Mucosa of stomach (tissue), 1 donor: ENCODE results near the gene SHD.
"Not testable (repeated sequence)": the region's sequence is repeated elsewhere in the genome, so short reads cannot be mapped to it uniquely, and the experiment has no call there.

Experiments
- H3K27me3 ChIP-seq: one replicate; pipeline ENCODE4 v1.7.0; 2013; ENCODE audit warnings: mild to moderate bottlenecking, low read length; ENCODE audit not compliant: control insufficient read depth, insufficient read depth
- H3K36me3 ChIP-seq: one replicate; pipeline ENCODE4 v1.7.0; 2013; ENCODE audit warnings: low read length; ENCODE audit not compliant: control insufficient read depth, insufficient read depth
- H3K4me1 ChIP-seq: one replicate; pipeline ENCODE4 v1.7.0; 2013; ENCODE audit warnings: mild to moderate bottlenecking, low read length; ENCODE audit not compliant: control insufficient read depth, insufficient read depth
- H3K4me3 ChIP-seq: one replicate; pipeline ENCODE4 v1.7.0; 2013; ENCODE audit warnings: low read length
- H3K9ac ChIP-seq: one replicate; pipeline ENCODE4 v1.7.0; 2013; ENCODE audit warnings: mild to moderate bottlenecking, low read length, moderate library complexity
- H3K9me3 ChIP-seq: one replicate; pipeline ENCODE4 v1.7.0; 2013; ENCODE audit warnings: mild to moderate bottlenecking, low read length, moderate library complexity; ENCODE audit not compliant: control insufficient read depth
- donor health status: Pancreatic carcinoma.

SHD gene

DNA sequence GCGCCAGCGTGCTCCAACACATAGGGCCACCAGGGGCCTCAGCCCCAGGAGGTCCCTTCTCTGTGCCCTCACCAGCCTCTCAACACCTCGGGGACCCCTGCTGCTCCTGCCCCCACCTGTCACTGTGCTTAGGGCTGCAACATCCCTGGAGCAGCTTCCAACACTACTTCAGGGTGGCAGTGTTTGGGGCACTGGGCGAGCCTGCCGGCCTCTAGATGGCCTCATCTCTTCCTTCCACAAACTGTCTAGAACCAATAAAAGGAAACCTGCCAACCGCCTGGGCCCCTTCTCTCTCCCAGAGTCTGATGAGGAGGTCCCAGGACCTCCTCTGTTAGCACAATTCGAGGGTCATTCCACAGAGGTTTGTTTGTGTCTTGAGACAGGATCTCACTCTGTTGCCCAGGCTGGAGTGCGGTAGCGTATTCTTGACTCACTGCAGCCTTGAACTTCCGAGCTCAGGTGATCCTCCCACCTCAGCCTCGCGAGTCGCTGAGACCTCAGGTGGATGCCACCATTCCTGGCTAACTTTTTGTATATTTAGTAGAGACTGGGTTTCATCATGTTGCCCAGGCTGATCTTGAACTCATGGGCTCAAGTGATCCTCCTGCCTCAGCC lies 10.1 kb upstream of the SHD start:
- no peak overlapping the region for H3K9ac ChIP-seq
- H3K4me3 ChIP-seq, result no peak overlapping the region
- H3K27me3 ChIP-seq, result no peaks in the 10 kb centered on the region
- peaks cover 10% of the 10 kb centered on the region for H3K36me3 ChIP-seq
- no peaks in the 10 kb centered on the region for H3K9me3 ChIP-seq
- H3K4me1 ChIP-seq, result peaks cover 5% of the 10 kb centered on the region

DNA sequence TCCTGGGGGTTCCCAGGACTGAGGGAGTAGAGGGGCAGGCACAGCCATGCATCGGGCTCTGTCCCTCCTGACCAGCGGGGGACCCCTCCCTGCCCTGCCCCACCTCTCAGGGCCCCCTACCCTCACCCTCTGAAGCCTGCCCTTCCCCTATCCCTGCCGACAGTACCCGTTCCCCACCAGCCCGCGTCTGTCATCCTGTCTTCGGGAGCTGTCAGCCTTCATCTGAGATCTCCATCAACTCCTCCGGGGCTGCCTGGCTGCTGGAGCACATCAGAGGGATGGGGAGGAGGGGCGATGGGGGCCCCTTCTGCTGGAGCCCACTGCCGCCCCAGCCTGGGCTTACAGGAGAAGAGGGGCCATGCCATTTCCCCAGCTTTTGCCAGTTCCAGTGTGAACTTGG lies 6.2 kb upstream of the SHD start:
- Histone ChIP-seq H3K9me3 (no peaks in the 10 kb centered on the region), H3K27me3 (peaks cover 6% of the 10 kb centered on the region), H3K9ac (no peak overlapping the region), H3K36me3 (peaks cover 6% of the 10 kb centered on the region), H3K4me1 (peaks cover 5% of the 10 kb centered on the region), H3K4me3 (no peak overlapping the region)

DNA sequence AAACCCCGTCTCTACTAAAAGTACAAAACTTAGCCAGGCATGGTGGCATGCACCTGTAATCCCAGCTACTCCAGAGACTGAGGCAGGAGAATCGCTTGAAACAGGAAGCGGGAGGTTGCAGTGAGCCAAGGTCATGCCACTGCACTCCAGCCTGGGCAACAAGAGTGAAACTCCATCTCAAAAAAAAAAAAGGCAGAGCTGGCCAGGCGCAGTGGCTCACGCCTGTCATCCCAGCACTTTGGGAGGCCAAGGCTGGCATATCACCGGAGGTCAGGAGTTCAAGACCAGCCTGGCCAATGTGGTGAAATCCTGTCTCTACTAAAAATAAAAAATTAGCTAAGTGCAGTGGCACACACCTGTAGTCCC lies 4.8 kb upstream of the SHD start:
- H3K9me3 ChIP-seq, H3K36me3 ChIP-seq, H3K4me3 ChIP-seq, H3K4me1 ChIP-seq, H3K9ac ChIP-seq: not testable (repeated sequence)
- H3K27me3 ChIP-seq, result peaks cover 16% of the 10 kb centered on the region

DNA sequence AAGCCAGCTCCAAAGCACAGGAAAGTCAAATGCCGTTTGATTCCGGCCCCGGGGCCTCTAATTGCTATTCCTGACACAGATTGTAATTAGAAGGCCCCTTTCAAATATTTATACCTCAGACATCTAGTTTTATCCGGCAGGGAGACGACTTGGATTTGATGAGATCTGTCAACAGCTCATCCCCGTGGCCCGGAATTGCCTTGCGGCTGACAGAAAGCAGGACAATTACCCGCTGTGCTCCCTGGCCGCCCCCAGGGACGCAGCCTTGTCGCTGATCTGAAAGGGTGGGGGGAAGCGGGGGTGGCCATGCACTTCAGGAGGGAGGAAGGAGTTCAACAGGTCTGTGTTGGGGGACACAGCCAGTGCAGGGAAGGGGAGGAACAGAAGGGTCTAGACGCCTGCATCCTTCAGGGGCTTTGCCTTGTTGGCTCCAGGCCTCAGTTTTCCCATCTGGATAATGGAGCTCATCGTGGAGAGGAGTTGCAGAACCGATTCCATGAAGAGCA lies 1.8 kb upstream of the SHD start:
- Histone ChIP-seq H3K4me1 (no peaks in the 10 kb centered on the region), H3K27me3 (peaks cover 36% of the 10 kb centered on the region)

DNA sequence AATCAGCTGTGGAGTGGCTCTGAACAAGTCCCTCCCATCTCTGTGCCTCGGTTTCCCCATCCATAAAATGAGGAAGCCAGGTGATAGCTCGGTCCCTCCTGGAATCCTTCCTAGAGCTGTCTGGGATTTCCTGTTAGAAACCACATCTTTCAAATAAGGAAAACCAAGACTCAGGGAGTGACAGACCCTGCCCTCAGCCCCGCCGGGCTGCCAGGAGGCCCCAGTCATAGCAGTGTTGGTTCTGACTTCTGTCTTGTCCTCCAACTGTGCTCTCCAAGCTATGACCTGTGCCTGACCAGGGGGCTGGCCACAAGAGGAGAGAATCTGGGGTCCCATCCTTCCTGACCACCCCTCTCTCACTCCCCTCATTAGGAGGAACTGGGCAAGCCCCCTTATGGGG lies 1.1 kb upstream of the SHD start:
- Histone ChIP-seq H3K4me3 (no peak overlapping the region), H3K36me3 (no peaks in the 10 kb centered on the region), H3K27me3 (peaks cover 36% of the 10 kb centered on the region), H3K4me1 (no peaks in the 10 kb centered on the region), H3K9ac (no peak overlapping the region), H3K9me3 (no peaks in the 10 kb centered on the region)

More for the DNA sequence above, 1.8 kb upstream of the SHD start:
- Histone ChIP-seq H3K36me3 (no peaks in the 10 kb centered on the region), H3K4me3 (no peak overlapping the region), H3K9ac (no peak overlapping the region), H3K9me3 (no peaks in the 10 kb centered on the region)

DNA sequence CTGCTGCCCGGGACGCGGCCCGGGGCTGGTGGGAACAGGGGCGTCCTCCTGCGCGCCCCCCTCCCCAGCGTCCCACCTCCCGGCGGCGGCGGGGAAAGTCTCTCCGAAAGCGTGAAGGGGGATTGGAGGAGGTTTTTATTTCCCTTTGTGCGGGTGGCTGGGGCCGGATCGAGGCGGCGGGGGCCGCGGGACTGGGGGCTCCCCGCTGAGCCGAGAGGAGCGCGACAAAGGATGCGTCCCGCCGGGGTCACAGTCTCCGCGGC lies 132 bp downstream of the SHD start:
- H3K27me3 ChIP-seq, result peaks cover 36% of the 10 kb centered on the region
- H3K9ac ChIP-seq, result no peak overlapping the region
- H3K4me3 ChIP-seq, result no peak overlapping the region
- no peaks in the 10 kb centered on the region for H3K4me1 ChIP-seq
- H3K36me3 ChIP-seq, result no peaks in the 10 kb centered on the region
- no peaks in the 10 kb centered on the region for H3K9me3 ChIP-seq

DNA sequence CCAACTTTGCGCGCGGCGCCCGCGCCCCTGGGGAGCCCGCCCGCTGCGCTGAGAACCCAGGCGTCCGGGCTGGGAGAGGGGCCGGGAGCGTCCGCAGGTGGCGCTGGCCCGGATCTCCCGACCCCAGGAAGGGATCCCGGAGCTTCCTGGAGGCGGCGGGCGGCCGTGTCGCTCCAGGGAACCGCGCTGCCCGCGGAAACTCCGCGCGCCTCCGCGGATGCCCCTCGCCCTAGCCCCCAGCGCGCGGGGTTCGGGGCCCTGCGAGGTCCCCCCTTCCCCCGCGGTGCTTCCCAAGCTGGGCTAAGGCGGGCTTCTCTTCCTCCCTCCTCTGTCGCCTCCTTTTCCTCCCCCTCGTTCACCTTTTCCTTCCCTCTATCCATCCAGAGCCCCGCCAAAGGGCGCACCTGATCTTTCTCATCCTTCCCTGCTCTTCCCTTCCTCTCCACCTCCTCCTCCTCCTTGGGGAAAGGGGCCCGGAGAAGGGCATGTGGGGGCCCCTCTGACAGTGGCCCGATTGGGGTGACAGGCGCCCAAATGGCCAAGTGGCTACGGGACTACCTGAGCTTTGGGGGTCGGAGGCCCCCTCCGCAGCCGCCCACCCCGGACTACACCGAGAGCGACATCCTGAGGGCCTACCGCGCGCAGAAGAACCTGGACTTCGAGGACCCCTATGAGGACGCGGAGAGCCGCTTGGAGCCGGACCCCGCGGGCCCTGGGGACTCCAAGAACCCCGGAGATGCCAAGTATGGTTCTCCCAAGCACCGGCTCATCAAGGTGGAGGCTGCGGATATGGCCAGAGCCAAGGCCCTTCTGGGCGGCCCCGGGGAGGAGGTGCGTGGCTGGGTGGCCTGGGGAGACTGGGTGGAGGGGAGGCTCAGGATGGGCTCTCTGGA lies 710 bp downstream of the SHD start:
- peaks cover 37% of the 10 kb centered on the region for H3K27me3 ChIP-seq

DNA sequence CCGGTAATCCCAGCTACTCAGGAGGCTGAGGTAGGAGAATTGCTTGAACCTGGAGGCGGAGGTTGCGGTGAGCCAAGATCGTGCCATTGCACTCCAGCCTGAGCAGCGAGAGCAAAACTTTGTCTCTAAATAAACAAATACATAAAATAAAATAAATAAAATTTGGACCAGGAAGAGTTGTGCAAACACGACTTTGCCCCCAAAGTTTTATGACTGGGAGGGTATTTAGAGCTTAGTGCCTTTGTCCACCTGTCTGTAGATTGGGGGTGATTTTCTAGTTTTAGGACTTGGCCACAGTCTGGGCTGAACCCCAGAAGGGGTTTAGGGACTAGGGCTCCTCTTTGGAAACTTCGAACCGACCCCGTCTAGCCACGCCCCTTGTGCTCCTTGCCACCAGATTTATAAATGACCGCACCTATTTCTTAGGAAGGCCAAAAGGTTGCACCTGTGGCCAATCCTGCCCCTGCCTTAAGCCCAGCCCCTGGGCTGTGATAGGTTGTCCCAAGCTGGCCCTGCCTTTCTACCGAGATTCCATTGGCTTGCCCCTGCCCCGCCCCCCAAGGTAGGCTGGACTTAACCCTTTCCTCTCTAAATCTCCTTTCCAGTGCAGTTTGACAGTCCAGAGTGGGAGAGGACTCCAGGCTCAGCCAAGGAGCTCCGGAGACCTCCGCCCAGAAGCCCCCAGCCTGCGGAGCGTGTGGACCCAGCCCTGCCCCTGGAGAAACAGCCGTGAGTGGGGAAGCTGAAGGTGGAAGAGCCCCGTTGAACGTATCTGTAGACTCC lies 5.3 kb downstream of the SHD start:
- Histone ChIP-seq H3K4me3 (no peak overlapping the region), H3K36me3 (no peaks in the 10 kb centered on the region), H3K9ac (no peak overlapping the region), H3K4me1 (peaks cover 5% of the 10 kb centered on the region), H3K27me3 (peaks cover 25% of the 10 kb centered on the region), H3K9me3 (no peaks in the 10 kb centered on the region)

More for the DNA sequence above, 710 bp downstream of the SHD start:
- H3K4me3 ChIP-seq, result no peak overlapping the region
- H3K9ac ChIP-seq, result no peak overlapping the region
- no peaks in the 10 kb centered on the region for H3K9me3 ChIP-seq
- peaks cover 3% of the 10 kb centered on the region for H3K4me1 ChIP-seq
- H3K36me3 ChIP-seq, result no peaks in the 10 kb centered on the region

DNA sequence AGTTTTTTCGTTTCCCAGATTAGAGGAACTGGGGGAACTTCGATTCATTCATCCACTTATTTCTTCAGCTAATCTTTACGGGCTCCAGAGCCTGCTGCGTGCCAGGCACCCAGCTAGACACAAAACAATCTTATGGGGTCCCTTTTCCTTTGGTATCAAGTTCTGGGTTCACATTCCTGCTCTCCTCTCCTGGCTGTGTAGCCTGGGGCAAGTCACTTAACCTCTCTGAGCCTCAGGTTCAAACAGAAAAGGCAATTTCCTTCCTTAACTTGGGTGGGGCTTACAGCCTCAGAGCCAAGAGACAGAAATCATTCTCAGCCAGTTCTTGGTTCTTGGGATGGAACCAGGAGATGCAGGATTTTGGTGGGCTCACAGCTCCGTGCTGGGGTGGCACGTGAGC lies 5.9 kb downstream of the SHD start:
- Histone ChIP-seq H3K4me3 (no peak overlapping the region), H3K9me3 (no peaks in the 10 kb centered on the region), H3K4me1 (peaks cover 5% of the 10 kb centered on the region), H3K36me3 (no peaks in the 10 kb centered on the region), H3K27me3 (peaks cover 19% of the 10 kb centered on the region), H3K9ac (no peak overlapping the region)

DNA sequence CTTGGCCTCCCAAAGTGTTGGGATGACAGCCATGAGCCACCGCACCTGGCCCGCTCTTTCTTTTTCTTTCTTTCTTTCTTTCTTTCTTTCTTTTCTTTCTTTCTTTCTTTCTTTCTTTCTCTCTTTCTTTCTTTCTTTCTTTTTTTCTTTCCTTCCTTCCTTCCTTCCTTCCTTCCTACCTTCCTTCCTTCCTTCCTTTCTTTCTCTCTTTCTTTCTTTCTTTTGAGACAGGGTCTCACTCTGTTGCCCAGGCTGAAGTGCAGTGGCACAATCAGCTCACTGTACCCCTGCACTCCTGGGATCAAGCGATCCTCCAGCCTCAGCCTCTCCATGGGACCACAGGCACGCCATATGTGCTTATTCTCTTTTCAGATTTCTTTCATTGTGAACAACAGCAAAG lies 7.1 kb downstream of the SHD start:
- H3K9ac ChIP-seq, H3K4me1 ChIP-seq, H3K27me3 ChIP-seq, H3K9me3 ChIP-seq, H3K36me3 ChIP-seq, H3K4me3 ChIP-seq: not testable (repeated sequence)

DNA sequence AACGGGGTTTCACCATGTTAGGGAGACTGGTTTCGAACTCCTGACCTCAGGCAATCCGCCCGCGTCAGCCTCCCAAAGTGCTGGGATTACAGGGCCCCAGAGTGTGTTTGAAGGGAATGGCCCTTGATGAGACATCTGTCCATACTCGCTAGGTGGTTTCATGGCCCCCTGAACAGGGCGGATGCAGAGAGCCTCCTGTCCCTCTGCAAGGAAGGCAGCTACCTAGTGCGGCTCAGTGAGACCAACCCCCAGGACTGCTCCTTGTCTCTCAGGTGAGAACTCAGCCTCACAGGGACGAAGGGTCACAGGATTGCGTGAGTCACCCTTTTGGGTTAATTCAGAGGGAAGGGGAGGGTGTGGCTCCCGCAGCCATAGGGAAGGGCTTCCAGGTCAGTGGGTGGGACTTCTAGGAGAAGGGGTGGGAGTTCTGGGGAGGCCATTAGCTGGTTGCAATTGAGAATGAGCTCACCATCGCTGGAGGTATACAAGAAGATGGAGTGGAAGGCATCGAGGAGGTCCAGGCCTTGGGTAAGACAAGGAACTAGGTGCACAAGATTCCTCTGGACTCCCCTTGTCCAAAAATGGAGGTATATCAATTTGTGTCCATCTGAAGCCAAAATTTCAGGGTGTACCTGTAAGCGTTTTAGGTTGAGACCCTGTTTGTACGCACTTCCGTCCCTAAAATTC lies 9.2 kb downstream of the SHD start:
- H3K27me3 ChIP-seq, result peaks cover 6% of the 10 kb centered on the region
- no peak overlapping the region for H3K9ac ChIP-seq
- H3K4me1 ChIP-seq, result peaks cover 5% of the 10 kb centered on the region
- no peaks in the 10 kb centered on the region for H3K36me3 ChIP-seq
- H3K9me3 ChIP-seq, result no peaks in the 10 kb centered on the region
- H3K4me3 ChIP-seq, result no peak overlapping the region
